ENCODE results near the gene MFSD6.
A peak's percentile ranks its signal among the peaks of the same experiment; 100 is the strongest.
"Not testable (repeated sequence)": the region's sequence is repeated elsewhere in the genome, so short reads cannot be mapped to it uniquely, and the experiment has no call there.

MFSD6 gene

GRCh38 chr2:190466819-190467446 is 58.8 kb downstream of the MFSD6 start:
- peak; percentile 21 for DNase-seq (ENCODE audit: low read depth)

GRCh38 chr2:190467575-190468083 is 59.5 kb downstream of the MFSD6 start:
- DNase-seq (ENCODE audit: low read depth): peak; percentile 65

GRCh38 chr2:190468354-190468753 is 60.2 kb downstream of the MFSD6 start:
- not testable (repeated sequence) for DNase-seq (ENCODE audit: low read depth)

DNA sequence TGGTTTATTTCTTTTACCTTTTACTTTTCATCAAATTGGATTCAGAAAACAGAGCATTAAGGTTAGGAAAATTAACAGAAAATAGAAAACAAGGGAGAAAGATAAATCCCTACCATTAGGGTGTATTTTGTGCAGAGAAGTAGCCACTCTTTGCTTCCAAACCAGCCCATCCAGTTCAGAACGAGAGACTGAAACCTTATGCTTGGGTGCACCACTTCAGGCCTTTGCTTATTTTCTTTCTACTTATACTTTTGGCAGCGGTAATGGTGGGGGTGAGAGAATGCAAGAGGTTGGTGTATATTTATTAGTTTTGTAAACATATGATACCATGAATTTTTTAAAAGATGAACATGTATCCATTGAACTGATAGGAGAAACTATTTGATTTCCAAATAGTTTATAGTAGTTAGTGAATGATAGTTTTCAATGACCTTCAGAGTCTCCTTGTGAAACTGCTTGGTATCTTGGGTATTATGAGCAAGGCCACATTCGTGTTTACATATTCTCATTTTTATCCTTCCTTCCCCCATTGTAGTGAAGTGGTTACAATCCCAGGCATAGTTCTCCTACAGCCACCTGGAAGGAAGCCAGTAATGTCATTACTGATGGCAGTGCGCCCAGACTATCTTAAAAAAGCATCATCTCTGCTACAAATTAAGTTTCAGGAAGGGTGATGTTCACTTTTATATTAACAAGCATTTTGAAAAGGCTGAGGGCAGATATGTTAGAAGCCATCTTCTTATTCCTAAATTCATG is 60.8 kb downstream of the MFSD6 start:
- DNase-seq (ENCODE audit: low read depth): peak; percentile 99

DNA sequence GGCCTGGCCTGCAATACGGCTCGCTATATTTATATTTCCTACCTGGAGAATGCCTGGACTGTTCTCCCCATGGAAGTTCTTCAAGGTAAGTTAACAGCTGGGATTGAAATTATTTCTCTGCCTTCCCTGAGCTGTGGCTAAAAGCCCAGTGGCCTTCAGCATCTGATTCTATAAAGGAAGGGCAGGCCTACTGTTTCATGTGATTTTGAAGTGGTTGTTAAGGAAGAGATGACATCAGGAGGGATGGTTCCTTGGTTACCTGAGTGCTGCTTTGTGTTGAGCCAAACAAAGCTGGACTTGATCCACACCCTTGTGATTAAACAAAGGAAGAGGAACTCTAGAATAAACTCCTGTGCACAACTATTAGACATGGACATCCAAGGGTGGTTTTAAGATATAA is 61.6 kb downstream of the MFSD6 start:
- peak; percentile 61 for DNase-seq (ENCODE audit: low read depth)

DNA sequence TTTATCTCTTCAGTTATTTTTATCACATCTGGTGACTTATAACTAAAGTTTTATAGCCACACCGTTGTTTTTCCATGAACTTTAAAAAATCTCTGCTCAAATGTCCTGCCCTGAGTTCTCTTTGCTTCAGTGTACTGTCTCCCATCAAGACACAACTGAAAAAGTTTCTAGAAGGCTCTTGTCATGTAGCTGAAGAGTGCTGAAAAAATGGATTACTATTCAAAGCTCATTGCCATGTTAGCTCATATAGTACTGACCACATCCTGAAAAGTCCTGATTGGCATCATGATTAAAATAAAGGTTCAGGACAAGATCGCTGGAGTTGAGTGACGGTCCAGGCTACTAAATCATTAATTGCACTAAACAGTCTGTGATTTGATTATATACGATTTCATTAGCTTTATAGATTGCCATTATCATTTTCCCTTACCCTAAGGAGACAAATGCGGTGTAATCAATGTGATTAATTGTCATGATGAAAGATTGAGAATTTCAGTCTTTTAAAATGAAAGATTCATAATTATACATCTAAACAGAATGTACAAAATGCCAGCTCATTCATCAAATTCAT is 62.2 kb downstream of the MFSD6 start:
- no peak for DNase-seq (ENCODE audit: low read depth)

- peak; percentile 60 for DNase-seq (ENCODE audit: low read depth)
Measured at GRCh38 chr2:190477661-190478454, 69.7 kb downstream of the MFSD6 start.

- DNase-seq (ENCODE audit: low read depth): no peak
Measured at GRCh38 chr2:190478572-190479195, 70.5 kb downstream of the MFSD6 start.

- DNase-seq (ENCODE audit: low read depth): no peak
Measured at GRCh38 chr2:190481339-190481738, 73.2 kb downstream of the MFSD6 start.

- peak; percentile 69 for DNase-seq (ENCODE audit: low read depth)
Measured at GRCh38 chr2:190482451-190482850, 74.3 kb downstream of the MFSD6 start.

DNA sequence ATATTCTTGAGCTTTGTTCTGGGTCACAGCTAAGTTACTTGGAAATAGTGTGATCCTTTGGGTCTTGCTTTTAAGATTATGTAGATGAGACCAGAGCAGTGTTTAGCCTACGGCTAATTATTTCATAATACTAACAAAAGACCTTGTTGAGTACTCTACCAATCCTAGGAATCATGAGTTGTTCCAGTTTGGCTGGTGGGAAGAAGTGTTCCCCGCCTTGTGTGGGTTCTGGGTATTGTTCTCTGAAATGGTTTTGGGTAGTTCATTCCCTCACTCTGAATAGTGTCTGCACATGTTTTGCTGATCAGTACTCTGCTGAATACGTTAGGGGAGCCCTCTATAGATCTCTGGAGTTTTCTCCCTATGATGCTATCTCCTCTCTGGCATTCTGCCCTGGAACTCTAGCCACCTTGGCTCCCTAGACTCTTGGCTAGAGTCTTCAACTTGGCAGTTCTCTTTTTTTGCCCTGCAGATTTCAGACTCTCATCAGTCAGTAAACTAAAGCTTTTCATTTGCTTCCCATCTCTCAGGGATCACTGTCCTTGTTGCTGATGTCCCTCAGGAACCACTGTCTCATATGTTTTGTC is 78.0 kb downstream of the MFSD6 start:
- no peak for DNase-seq (ENCODE audit: low read depth)

DNA sequence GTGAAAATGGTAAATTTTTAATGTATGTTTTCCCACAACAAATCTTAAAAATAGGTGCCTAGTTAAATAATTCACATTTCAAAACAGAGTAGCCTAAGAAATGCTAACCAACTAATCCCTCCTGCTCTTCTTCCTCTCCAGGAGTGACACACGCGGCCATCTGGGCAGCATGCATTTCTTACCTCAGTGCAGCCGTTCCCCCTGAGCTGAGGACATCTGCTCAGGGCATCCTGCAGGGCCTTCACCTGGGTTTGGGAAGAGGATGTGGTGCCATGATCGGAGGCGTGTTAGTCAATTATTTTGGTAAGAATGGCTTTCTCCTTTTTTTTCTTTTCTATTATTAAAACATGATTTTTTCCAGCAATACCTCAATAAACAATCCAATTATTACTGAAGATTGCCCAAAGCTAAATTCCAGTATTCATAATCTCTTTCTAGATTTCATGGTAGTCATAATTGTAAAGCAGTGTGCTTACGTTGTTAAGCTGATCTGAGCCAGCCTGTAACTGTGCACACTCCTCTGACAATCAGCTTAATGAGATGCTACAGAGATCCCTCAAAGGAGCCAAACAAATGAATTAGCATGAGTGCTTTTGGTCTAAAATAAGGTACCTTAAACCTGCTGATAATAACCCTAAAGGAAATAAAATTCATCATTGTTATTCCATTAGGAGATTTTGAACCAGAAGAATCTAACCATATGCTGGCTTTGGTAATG is 80.5 kb downstream of the MFSD6 start:
- no peak for DNase-seq (ENCODE audit: low read depth)

GRCh38 chr2:190489475-190489874 is 81.3 kb downstream of the MFSD6 start:
- no peak for DNase-seq (ENCODE audit: low read depth)

DNA sequence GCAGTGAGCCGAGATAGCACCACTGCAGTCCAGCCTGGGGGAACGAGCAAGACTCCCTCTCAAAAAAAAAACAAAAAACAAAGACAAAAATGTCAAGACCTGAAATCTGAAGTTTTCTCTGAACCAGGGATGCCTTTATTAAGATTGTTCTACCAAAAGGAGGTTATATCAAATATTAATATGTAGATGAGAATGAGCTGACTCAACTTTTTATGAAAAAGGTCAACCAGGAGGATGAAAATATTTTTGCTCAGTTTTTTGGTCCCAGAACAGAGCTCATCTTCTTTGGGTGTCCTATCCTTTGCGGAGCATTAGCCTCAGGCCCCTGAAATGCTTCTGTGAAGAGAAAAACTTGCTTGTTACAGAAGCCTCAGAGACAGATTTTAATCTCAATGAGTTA is 82.3 kb downstream of the MFSD6 start:
- no peak for DNase-seq (ENCODE audit: low read depth)

- no peak for DNase-seq (ENCODE audit: low read depth)
Measured at GRCh38 chr2:190493095-190493494, 84.9 kb downstream of the MFSD6 start.

GRCh38 chr2:190494600-190495227 is 86.6 kb downstream of the MFSD6 start:
- DNase-seq (ENCODE audit: low read depth): not testable (repeated sequence)

- DNase-seq (ENCODE audit: low read depth): no peak
Measured at GRCh38 chr2:190497428-190497827, 89.3 kb downstream of the MFSD6 start.

DNA sequence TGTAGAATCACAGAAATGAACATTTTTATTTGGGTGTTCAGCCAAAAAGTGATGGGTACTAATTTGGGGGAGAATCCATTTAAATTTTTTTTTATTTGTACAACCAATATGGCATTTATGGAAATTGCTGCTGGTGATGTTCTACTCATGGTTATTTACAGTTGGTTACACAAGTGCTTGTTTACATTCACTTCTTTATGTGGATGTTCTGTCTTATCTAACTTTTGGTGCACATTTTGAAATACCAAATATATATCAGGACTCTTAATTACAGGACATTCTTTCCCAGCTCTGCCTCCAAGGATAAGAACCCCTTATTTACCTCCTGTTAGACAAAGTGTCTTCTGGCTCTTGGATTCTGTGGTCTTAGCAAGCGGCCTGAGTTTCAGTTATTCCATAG is 91.1 kb downstream of the MFSD6 start:
- no peak for DNase-seq (ENCODE audit: low read depth)

DNA sequence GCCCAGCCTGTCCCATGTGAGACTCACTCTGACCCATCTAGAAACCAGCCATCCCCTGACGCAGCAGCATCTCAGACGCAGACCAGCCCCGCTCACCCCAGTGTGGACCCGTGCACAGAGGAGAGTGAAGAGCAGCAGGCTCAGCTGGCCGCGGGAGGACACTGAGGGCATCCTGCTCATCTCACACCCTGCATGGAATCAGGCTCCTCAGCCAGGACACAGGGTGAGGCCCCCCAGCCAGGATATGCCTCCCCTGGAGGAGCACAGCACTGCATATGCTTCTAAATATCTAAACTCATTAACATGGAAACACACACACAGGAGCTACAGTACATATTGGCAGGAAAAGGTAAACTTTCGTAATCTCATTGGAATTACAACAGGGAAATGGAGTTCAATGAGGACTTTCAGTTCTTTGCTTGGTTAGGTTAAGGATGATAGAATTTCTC is 91.9 kb downstream of the MFSD6 start:
- no peak for DNase-seq (ENCODE audit: low read depth)

GRCh38 chr2:190501231-190501630 is 93.1 kb downstream of the MFSD6 start:
- DNase-seq (ENCODE audit: low read depth): no peak
